D721Med (cell line): ENCODE measurements around the gene IFFO2.

ENCODE experiments used
- DNase-seq: peaks from one replicate; pipeline ENCODE4 v3.0.0; 2011; ENCODE audit warnings: low spot score; ENCODE audit not compliant: insufficient read length
- FAIRE-seq: peaks from 2 replicates; lab custom pipeline; 2011; peaks lifted over from hg19 to GRCh38; lab: Jason Lieb, UNC
- TF ChIP-seq, protein P1 (sequence below): IDR thresholded peaks from 2 replicates; pipeline ENCODE4 v1.5.1; 2012; ENCODE audit warnings: mild to moderate bottlenecking, control low read depth; ENCODE audit not compliant: insufficient read depth; ENCODE audit errors: missing control alignments

IFFO2 gene

DNA sequence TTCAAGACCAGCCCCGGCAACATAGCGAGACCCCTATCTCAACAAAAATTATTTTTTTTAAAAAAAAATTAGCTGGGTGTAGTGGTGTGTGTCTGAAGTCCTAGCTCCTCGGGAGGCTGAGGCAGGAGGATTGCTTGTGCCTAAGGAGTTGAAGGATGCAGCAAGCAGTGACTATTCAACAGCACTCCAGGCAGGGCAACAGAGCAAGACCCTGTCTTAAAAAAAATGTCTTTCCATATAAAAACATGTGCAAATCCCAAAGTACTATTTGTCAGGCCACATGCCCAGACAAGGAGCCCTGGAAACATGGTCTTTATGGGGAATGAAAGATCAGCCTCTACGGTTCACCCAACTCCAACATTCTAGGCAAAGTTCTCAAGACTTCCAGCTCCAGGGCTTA is 13.3 kb downstream of the IFFO2 start:
- TF ChIP-seq, protein P1, sequence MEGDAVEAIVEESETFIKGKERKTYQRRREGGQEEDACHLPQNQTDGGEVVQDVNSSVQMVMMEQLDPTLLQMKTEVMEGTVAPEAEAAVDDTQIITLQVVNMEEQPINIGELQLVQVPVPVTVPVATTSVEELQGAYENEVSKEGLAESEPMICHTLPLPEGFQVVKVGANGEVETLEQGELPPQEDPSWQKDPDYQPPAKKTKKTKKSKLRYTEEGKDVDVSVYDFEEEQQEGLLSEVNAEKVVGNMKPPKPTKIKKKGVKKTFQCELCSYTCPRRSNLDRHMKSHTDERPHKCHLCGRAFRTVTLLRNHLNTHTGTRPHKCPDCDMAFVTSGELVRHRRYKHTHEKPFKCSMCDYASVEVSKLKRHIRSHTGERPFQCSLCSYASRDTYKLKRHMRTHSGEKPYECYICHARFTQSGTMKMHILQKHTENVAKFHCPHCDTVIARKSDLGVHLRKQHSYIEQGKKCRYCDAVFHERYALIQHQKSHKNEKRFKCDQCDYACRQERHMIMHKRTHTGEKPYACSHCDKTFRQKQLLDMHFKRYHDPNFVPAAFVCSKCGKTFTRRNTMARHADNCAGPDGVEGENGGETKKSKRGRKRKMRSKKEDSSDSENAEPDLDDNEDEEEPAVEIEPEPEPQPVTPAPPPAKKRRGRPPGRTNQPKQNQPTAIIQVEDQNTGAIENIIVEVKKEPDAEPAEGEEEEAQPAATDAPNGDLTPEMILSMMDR, result no peak
- DNase-seq (no peak), FAIRE-seq (no peak)

DNA sequence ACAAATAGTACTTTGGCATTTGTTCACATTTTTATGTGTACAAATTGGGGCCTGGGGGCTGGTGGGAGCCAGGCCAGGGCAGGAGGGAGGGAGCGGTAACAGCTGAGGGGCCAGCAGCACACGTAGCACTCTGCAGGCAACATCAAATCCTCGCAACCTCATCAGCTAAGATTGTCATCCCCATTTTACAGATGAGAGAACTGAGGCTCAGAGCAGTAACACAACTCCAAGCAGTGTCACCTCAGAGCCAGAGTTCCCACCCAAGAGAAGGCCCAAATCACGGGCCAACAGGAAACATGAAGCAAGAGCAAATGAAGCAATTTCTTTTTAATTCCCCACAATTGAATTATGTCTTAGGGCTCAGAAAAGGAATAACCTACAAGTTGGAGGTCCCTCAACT is 14.1 kb downstream of the IFFO2 start:
- no peak for FAIRE-seq
- no peak for DNase-seq

DNA sequence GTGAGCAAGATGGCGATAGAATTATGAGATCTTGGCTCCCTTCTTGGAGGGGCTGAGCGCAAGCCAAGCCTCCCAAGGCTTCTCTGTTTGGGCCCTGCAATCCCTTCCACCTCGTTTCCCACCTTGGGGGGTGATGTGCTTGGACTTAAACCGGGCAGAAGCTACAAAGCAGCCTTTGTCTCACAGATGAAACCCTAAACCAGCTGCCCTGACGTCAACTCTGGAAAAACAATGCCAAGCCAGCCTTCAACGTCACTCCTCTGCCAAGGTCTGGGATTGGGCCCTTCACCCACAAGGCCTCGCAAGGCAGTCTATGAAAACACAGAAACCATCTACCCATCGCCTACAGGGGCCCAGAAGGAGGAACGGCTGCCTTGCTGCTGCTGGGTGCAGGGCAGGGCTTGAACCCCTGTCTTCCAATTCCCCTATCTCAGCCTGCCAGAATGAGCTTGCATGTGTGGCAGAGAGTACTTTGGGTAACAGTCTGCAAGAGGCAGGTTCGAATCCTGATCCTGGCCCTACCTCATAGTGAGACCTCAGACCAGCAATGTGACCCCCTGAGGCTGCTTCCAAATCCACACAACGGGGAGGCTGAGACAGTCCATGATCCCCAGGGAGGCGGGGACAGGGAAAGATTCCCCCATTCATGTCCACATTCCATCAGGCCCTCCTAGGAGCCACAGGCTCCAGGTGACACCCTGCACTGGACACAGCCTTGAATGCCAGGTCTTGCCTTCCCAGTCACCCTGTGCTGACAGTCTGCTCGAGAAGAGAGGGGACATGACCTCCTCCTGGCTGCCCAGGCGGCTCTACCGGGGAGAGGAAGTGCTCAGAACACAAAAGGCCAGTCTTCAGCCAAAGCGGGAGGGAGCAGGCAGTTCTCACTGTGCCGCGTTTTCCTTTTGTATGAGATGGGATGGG is 15.0 kb downstream of the IFFO2 start:
- TF ChIP-seq, protein P1, result no peak
- DNase-seq, result no peak
- no peak for FAIRE-seq

More for the DNA sequence above, 14.1 kb downstream of the IFFO2 start:
- TF ChIP-seq, protein P1, result no peak

DNA sequence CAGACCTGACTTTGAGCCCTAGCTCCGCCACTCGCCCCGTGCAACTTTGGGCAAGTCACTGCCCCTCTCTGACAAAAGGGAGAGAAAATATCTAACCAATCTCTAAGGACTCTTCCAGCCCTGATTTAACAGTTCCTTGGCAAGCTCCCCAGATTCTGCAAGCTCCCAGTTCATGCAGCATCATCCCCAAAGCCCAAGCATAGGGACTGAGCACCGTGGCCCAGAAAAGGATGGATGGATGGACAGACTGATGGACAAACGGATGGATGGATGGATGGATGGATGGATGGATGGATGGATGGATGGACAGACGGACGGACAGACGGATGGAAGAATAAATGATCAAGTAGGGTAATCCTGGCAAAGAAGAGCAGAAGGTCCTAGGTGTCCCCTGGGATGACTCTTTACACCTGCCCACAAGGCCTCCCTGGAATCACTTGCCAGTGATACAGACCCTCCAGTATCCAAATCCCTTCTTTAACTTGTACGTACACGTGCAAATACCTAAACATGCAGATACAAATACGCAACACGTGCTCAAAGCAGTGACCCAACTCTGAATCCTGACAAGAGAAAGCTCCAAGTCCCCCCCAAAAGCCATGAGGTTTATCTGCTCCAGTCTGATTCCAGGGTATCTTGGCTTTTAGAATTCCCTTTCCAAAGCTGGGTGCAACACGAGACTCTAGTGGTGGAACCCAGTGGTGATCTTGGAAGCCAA is 16.0 kb downstream of the IFFO2 start:
- TF ChIP-seq, protein P1, result no peak
- FAIRE-seq (no peak), DNase-seq (no peak)

DNA sequence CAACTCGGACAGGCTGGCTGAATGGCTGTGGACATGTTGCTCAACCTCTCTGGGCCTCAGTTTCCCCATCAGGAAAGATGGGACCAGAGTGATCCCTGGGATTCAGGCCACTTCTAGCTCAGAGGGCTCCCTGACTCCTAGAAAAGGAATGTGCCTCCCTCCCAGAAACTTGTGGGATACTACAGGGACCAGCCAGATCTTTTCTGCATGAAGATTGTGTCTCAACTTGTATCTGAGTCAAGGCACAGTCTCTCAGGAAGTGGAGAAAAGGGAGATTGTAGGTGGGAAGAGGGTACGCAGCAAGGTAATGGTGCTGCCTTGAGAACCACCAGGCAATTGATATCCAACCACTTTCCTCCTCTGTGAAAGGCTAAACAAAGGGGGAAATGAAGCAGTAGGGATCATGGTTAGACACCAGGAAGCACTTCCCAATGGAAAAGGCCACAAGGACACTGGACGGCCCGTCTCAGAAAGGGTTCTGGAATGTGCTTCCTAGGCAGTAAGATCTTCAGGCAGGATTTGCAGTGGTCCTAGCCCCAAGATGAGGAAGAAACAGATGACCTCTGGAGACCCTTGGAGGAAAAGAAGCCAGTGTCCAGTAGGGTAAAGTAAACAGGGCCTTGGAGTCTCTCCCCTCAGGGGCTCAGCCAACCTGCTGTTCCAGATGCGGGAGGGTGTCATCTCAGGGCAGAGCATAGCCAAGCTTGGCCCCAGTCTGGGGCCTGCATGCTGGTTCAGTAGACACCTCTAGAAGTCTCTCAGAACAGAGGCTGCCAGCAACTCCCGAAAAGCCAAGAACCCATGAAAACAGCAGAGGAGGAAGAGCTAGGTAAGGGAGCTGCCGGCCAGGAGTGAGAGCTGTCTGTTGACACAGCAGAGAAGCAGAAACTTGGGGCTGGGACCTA is 16.8 kb downstream of the IFFO2 start:
- no peak for DNase-seq
- TF ChIP-seq, protein P1, result no peak
- FAIRE-seq, result no peak

DNA sequence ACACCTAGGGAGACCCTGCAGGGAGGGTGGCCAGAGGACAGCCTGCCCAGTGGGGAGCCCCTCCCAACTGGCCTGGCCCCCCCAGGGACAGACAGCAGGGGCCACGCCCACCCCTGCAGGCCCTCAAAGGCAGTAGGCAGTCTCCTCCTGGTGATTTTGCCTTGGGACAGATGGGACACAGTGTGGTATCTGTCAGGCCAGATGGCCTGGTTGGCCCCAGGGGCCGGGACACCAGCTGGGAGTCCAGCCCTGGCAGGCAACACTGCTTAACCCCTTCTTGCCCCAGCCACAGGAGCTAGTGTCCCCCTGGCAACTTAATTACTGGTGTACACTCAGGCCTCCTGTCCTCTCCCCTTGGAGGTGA is 17.8 kb downstream of the IFFO2 start:
- no peak for FAIRE-seq
- peak; percentile 60 for DNase-seq
- TF ChIP-seq, protein P1, result no peak
